LNCAP (cell line): ENCODE results near the gene CHMP6.

Experiments used
- TF ChIP-seq, protein P1 (sequence below): fragments of 450-650 bp; IDR thresholded peaks from 2 replicates; pipeline ENCODE4 v1.5.1; 2017; ENCODE audit warnings: mild to moderate bottlenecking

The CHMP6 gene

DNA sequence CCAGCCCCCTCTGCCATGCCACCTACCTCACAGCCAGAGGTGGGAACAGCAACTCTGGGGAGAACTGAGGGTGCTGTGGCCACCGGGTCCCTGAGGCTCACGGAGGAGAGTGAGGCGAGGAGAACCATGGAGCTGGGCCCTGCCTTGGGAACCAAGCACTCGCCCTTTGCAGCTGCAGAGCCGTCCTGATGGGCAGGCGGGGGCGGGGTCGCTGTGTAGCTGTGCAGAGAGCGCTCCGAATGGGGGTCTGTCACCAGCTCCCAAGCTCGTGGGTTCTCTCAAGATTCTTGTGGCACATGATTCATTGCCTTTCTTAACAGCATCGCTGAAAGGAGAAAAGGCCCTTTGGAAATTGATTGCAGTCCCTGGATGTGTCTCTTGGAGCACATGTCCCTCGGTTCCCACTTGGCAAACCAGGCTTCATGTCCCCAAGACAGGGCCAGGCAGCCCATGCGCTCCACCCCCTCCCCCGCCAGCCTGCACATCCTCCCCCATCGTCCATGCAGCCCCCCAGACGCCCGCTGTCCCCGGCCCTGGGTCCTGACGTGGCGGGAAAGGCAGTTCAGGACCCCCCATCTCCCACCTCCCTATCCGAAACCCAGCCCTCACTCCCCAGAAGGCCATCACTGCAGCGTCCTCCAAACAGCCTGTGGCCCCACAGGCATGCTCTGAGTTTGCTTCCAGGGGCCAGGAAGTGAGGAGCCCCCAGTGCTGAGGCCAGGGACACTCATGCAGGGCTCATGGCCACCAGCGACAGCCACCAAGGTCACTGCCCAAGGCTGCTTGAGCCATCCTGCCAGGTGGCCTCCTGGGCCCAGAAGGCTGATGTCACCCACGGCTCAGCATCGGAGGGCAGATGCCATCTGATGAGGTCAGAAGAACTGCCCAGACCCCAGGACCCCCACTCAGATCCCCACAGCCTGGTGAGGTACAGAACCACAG lies 20.6 kb upstream of the CHMP6 start:
- TF ChIP-seq, protein P1, sequence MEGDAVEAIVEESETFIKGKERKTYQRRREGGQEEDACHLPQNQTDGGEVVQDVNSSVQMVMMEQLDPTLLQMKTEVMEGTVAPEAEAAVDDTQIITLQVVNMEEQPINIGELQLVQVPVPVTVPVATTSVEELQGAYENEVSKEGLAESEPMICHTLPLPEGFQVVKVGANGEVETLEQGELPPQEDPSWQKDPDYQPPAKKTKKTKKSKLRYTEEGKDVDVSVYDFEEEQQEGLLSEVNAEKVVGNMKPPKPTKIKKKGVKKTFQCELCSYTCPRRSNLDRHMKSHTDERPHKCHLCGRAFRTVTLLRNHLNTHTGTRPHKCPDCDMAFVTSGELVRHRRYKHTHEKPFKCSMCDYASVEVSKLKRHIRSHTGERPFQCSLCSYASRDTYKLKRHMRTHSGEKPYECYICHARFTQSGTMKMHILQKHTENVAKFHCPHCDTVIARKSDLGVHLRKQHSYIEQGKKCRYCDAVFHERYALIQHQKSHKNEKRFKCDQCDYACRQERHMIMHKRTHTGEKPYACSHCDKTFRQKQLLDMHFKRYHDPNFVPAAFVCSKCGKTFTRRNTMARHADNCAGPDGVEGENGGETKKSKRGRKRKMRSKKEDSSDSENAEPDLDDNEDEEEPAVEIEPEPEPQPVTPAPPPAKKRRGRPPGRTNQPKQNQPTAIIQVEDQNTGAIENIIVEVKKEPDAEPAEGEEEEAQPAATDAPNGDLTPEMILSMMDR = no peak

DNA sequence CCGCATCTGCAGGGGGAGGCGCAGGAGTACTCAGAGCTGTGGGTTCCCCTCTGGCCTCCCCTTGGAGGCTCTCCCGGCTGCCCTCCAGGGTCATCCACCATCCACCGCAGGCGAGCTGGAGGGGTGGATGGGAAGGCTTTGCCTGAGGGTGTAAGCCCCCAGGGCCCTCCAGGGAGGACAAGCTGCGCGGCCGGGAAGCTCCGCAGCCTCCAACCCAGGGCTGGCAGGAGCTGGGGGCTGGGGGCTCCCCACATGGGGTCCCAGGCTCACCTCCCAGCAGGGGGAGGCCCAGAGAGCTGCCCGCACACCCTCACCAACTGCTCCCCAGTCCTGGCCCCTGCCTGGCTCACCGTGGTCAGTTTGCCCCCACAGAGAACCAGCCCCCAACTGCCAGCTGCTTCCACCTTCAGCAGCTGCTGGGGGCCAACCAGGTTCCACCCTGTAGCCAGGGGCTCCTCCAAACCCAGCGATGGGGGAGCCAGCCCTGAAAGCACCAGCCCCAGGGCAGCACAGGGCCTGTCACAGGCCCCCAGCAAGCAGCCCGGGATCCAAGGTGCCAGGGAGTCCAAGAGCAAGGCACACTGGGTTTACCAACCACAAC lies 19.8 kb upstream of the CHMP6 start:
- TF ChIP-seq, protein P1 = no peak

DNA sequence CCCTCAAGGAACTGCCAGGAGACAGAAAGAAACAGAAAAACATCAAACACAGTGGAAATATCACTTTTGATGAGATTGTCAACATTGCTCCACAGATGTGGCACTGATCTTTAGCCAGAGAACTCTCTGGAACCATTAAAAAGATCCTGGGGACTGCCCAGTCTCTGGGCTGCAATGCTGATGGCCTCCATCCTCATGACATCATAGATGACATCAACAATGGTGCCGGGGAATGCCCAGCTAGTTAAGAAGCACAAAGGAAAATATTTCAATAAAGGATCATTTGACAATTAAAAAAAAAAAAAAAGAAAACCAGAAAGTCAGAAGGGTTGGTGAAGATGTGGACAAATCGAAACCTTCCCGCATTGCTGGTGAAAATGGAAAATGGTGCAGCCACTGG lies 14.9 kb upstream of the CHMP6 start:
- TF ChIP-seq, protein P1 = no peak

DNA sequence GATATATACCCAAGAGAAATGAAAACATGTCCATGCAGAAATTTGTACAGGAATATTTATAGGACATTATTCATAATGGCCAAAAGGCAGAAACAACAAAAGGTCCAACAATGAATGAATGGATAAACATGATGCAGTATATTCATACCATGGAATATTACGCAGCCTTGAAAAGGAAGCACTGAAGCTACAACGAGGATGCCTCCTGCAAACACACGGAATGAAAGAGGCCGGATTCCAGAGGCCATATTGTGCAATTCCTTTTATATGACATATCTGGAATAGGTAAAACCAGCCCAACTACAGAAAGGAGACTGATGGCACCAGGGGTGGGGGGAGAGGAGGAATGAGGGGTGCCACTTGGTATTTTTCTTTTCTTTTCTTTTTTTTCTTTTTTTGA lies 14.5 kb upstream of the CHMP6 start:
- TF ChIP-seq, protein P1 = no peak

DNA sequence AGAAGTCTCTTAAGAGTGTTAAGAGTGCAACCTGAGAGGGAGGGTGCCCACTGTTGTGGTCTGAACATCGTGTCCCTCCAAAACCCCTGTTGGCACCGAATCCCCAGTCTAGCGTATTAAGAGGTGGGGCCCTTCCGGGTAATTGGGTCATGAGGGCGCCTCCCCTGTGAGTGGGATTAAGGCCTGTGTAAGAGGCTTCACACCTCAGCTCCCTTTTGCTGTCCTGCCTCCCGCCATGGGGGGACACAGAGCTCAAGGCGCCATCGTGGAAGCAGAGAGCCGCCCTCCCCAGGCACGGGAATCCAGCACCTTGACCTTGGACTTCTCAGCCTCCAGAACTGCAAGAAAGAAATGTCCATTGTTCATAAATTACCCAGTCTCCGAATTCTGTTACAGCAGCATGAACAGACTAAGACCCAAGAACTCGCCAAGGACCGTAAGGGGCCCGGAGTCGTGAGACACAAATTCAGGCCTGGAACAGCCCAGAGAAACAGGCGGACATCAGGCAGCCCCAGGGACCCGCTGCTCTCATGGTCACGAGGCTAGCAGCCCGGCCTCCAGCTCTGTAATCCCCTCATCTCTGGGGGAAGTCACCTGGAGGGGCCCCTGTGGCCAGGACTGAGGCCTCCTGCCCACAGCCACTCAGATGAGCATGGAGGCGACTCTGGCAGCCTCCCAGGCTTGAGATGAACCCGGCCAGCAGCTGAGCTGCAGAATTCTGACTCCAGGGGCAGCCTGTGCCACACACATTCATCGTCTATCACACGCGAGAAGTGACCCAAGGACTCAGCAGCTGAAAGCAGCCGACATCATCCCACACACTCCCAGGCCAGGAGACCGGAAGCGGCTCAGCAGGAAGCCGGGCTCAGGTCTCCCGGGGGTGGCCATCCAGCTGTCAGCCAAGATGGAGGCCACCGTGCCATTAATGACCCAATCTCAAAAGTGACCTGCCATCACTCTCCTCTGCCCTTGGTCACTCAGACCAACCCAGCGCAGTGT lies 12.8 kb upstream of the CHMP6 start:
- TF ChIP-seq, protein P1 = no peak

DNA sequence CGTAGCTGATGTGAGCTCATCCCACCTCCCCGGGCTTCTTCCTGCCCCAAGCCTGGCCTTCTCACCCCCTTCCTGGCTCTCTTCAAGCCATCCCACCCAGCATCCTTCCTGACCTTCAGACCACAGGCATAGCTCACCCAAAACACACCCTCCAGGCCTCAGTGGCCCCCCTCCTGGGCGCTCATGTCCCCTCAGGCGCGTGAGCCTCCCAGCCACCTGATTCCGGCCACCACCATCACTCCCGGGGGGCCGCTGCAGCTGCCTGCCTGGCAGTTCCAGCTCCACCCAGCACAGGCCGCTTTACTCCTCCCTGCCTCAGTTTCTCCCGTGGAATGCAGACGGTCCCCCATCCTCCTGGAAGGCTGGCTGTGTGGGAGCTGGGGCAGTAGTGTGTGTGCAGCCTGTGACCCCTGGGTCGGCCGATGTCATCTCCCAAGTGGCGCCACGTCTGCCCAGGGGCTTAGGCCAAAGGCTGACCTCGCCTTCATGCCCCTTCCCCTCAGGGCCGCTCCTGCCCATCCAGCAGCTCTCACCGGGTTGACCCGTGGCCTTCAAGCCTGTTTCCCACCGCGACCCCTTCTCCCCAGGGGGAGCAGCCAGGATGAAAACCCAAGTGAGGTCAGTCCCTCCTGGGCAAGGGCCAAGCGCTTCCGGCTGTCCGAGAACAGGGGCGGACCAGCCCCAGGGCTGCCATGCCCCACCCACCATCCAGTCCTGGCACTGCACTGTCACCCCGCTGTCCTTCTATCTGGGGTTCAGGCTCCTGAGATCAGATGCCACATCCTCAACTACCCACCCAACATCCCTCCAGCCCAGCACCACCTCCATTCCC lies 11.9 kb upstream of the CHMP6 start:
- TF ChIP-seq, protein P1 = no peak
